Measurements from ENCODE around the gene DHRSX.

DNA sequence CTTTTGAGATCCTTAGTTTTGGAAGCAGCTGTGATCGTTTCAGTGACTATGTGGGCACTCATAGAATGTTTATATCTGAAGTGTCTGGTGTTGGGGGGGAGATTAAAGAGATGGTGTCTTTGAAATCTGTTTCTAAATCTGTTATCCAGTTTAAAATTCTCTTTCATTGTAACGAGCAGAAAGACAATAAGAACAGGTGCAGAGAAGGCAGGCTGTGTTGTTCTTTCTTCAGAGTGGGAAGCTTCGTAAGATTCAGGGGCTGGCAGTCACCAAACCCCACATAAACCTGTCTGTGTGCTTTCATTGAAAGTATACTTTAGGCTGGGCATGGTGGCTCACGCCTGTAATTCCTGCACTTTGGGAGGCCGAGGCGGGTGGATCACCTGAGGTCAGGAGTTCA lies 16.3 kb upstream of the DHRSX start:
- TF ChIP-seq, protein P1, sequence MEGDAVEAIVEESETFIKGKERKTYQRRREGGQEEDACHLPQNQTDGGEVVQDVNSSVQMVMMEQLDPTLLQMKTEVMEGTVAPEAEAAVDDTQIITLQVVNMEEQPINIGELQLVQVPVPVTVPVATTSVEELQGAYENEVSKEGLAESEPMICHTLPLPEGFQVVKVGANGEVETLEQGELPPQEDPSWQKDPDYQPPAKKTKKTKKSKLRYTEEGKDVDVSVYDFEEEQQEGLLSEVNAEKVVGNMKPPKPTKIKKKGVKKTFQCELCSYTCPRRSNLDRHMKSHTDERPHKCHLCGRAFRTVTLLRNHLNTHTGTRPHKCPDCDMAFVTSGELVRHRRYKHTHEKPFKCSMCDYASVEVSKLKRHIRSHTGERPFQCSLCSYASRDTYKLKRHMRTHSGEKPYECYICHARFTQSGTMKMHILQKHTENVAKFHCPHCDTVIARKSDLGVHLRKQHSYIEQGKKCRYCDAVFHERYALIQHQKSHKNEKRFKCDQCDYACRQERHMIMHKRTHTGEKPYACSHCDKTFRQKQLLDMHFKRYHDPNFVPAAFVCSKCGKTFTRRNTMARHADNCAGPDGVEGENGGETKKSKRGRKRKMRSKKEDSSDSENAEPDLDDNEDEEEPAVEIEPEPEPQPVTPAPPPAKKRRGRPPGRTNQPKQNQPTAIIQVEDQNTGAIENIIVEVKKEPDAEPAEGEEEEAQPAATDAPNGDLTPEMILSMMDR (IDR thresholded peaks at IDR 0.05; ENCODE audit: insufficient read depth, low read length, poor library complexity, severe bottlenecking): no peak
- no peak for TF ChIP-seq EZH2phosphoT487 (conservative IDR thresholded peaks at IDR 0.05; ENCODE audit: low read length)

All from SU-DHL-6 (cell line).